HCT116 (cell line): ENCODE results near the gene ACACA. TPM values are rescaled to one million over a fixed set of nuclear protein-coding genes. Genes with fewer than 3 reads are reported as not detected.

Source experiments
- ATAC-seq: fragments of 200-7000 bp; cut with Tn5 transposase; 2 replicates; pipeline ENCODE4 v1.9.1; 2020; ENCODE audit warnings: mild to moderate bottlenecking, moderate library complexity
- BruUV-seq: library from RNA; stranded (reverse); fragments of 400-500 nt; replicated peaks from 2 replicates; lab custom pipeline; 2021; lab: Mats Ljungman, UMichigan
- CTCF ChIA-PET: fragments of 300-600 bp; sonication (Branson Sonifier 250); formaldehyde crosslinking; loops from one replicate; lab custom pipeline; 2021; ENCODE audit warnings: antibody characterized with exemption; lab: Charles Lee
- POLR2A ChIA-PET: fragments of 300-600, 350-600 bp; sonication (Branson Sonifier 250); formaldehyde crosslinking; loops from one replicate; lab custom pipeline; 2021; ENCODE audit warnings: antibody characterized with exemption; lab: Charles Lee
- RAD21 ChIA-PET, 2 experiments: fragments of 300-600 bp; sonication (Branson Sonifier 250); formaldehyde crosslinking; loops; one replicate each; lab custom pipeline; 2023; ENCODE audit warnings: low total read pairs in 2 of 2; ENCODE audit not compliant: uncharacterized antibody in 2 of 2, unreplicated experiment in 2 of 2, low non-redundant PET in 1 of 2; lab: Charles Lee
- DNase-seq: peaks from one replicate; pipeline ENCODE4 v3.0.0-alpha.2; 2010; ENCODE audit warnings: low read depth, low spot score
- H2AFZ ChIP-seq: fragments of 200-600 bp; shearing (Covaris generic), sonication (generic); 2 replicates; pipeline ENCODE4 v1.6.1; 2017; ENCODE audit warnings: low read depth, mixed run types, mixed read lengths, antibody characterized with exemption, low read length; ENCODE audit not compliant: poor library complexity, severe bottlenecking
- H3K27ac ChIP-seq: 2 replicates; pipeline ENCODE4 v1.5.1; 2012; ENCODE audit warnings: low read depth, low read length
- H3K27me3 ChIP-seq: fragments of 200-600 bp; sonication (generic); 2 replicates; pipeline ENCODE4 v1.6.1; 2016; ENCODE audit warnings: mixed run types, low read length, mixed read lengths; ENCODE audit not compliant: insufficient read depth
- H3K36me3 ChIP-seq, 2 experiments: fragments of 200-500 bp in 1 of 2; fragments of 200-600 bp in 1 of 2; sonication (Bioruptor generic) in 1 of 2; sonication (generic) in 1 of 2; 2 replicates each; pipeline versions ENCODE4 v1.5.1 to v1.6.1; 2014 to 2016; ENCODE audit warnings: low read length in 2 of 2, inconsistent platforms in 1 of 2, mixed read lengths in 1 of 2, mixed run types in 1 of 2; ENCODE audit not compliant: insufficient read depth in 2 of 2, control insufficient read depth in 1 of 2
- H3K4me1 ChIP-seq, 2 experiments: fragments of 200-600 bp in 1 of 2; sonication (generic) in 1 of 2; 2 replicates each; pipeline versions ENCODE4 v1.5.1 to v1.6.1; 2012 to 2017; ENCODE audit warnings: low read length in 2 of 2, inconsistent platforms in 1 of 2, mild to moderate bottlenecking in 1 of 2, mixed read lengths in 1 of 2, mixed run types in 1 of 2, moderate library complexity in 1 of 2; ENCODE audit not compliant: insufficient read depth in 2 of 2, control insufficient read depth in 1 of 2
- H3K4me2 ChIP-seq: fragments of 200-600 bp; sonication (generic); 2 replicates; pipeline ENCODE4 v1.6.1; 2017; ENCODE audit warnings: mixed run types, low read length, mixed read lengths
- H3K4me3 ChIP-seq, 2 experiments: fragments of 200-600 bp in 1 of 2; sonication (generic) in 1 of 2; replicated peaks in 1 of 2; 2 replicates each; pipeline ENCODE4 v1.5.1; 2011 to 2016; ENCODE audit warnings: low read length in 2 of 2, control low read depth in 1 of 2, low read depth in 1 of 2, mild to moderate bottlenecking in 1 of 2, mixed read lengths in 1 of 2, mixed run types in 1 of 2
- H3K79me2 ChIP-seq: fragments of 200-600 bp; sonication (generic); 2 replicates; pipeline ENCODE4 v1.6.1; 2017; ENCODE audit warnings: mild to moderate bottlenecking, mixed run types, low read length, moderate library complexity, mixed read lengths; ENCODE audit not compliant: insufficient read depth
- H3K9ac ChIP-seq: fragments of 200-600 bp; sonication (generic); 2 replicates; pipeline ENCODE4 v1.6.1; 2016; ENCODE audit warnings: low read length, mixed read lengths
- H3K9me2 ChIP-seq: fragments of 200-600 bp; sonication (generic), shearing (Covaris generic); 2 replicates; pipeline ENCODE4 v1.6.1; 2017; ENCODE audit warnings: mixed run types, mild to moderate bottlenecking, moderate library complexity; ENCODE audit not compliant: insufficient read depth
- H3K9me3 ChIP-seq, 2 experiments: fragments of 200-500 bp in 1 of 2; fragments of 200-600 bp in 1 of 2; sonication (Bioruptor generic) in 1 of 2; sonication (generic) in 1 of 2; 2 replicates each; pipeline ENCODE4 v1.6.1; 2014 to 2017; ENCODE audit warnings: low read length in 2 of 2, mixed read lengths in 2 of 2, inconsistent platforms in 1 of 2, low read depth in 1 of 2, mild to moderate bottlenecking in 1 of 2, mixed run types in 1 of 2, moderate library complexity in 1 of 2; ENCODE audit not compliant: control insufficient read depth in 1 of 2, insufficient read depth in 1 of 2
- H4K20me1 ChIP-seq: fragments of 200-600 bp; sonication (generic), shearing (Covaris generic); 2 replicates; pipeline ENCODE4 v1.6.1; 2017; ENCODE audit warnings: mixed run types, mild to moderate bottlenecking, moderate library complexity; ENCODE audit not compliant: insufficient read depth
- CBX3 ChIP-seq: IDR thresholded peaks from 2 replicates; pipeline ENCODE4 v1.6.1; 2012; ENCODE audit warnings: low read depth
- CEBPB ChIP-seq: IDR thresholded peaks from 2 replicates; pipeline ENCODE4 v1.6.1; 2012; ENCODE audit warnings: low read depth
- ELF1 ChIP-seq: IDR thresholded peaks from 2 replicates; pipeline ENCODE4 v1.6.1; 2012; ENCODE audit warnings: low read depth, borderline replicate concordance
- EZH2 ChIP-seq: fragments of 200-600 bp; sonication (generic); IDR thresholded peaks from 2 replicates; pipeline ENCODE4 v1.6.1; 2017; ENCODE audit warnings: antibody characterized with exemption, mixed run types
- EZH2phosphoT487 ChIP-seq: fragments of 200-600 bp; IDR thresholded peaks from 2 replicates; pipeline ENCODE4 v1.6.1; 2018; ENCODE audit warnings: antibody characterized with exemption, borderline replicate concordance
- JUND ChIP-seq: IDR thresholded peaks from 2 replicates; pipeline ENCODE4 v1.6.1; 2012
- POLR2A ChIP-seq: IDR thresholded peaks from 2 replicates; pipeline ENCODE4 v1.7.0; 2011; ENCODE audit warnings: borderline replicate concordance; ENCODE audit not compliant: insufficient read depth, insufficient read length; ENCODE audit errors: extremely low read depth
- POLR2AphosphoS5 ChIP-seq: IDR thresholded peaks from 2 replicates; pipeline ENCODE4 v1.6.1; 2011; ENCODE audit warnings: mild to moderate bottlenecking, low read depth, low read length, moderate library complexity
- RAD21 ChIP-seq: IDR thresholded peaks from 2 replicates; pipeline ENCODE4 v1.6.1; 2012; ENCODE audit warnings: low read depth, mild to moderate bottlenecking
- SIN3A ChIP-seq: IDR thresholded peaks from 2 replicates; pipeline ENCODE4 v1.6.1; 2012; ENCODE audit warnings: low read depth
- SP1 ChIP-seq: IDR thresholded peaks from 2 replicates; pipeline ENCODE4 v1.6.1; 2012; ENCODE audit warnings: low read depth
- SRF ChIP-seq: IDR thresholded peaks from 2 replicates; pipeline ENCODE4 v1.6.1; 2012; ENCODE audit warnings: low read depth
- TCF7L2 ChIP-seq: IDR thresholded peaks from 2 replicates; pipeline ENCODE4 v1.7.0; 2011; ENCODE audit warnings: borderline replicate concordance, inconsistent platforms; ENCODE audit not compliant: insufficient read depth, insufficient read length; ENCODE audit errors: extremely low read depth
- YY1 ChIP-seq: IDR thresholded peaks from 2 replicates; pipeline ENCODE4 v1.6.1; 2011; ENCODE audit warnings: low read length, low read depth, moderate library complexity, mild to moderate bottlenecking; ENCODE audit not compliant: insufficient replicate concordance; ENCODE audit errors: extremely low read depth
- intact Hi-C: fragments of 100-400 bp; cut with micrococcal nuclease; formaldehyde crosslinking; loops from 2 replicates; pipeline ENCODE4 v1.10.0; 2022
- total RNA-seq: library from RNA; stranded (reverse); gene quantifications from one replicate; pipeline ENCODE4 v1.2.1, GENCODE V29; 2021; ENCODE audit not compliant: unreplicated experiment
- TF ChIP-seq, protein P1 (sequence below), 3 experiments: fragments of 200-600 bp in 1 of 3; sonication (generic) in 1 of 3; IDR thresholded peaks in 2 of 3; conservative IDR thresholded peaks in 1 of 3; 2 replicates each; pipeline ENCODE4 v1.5.1; 2012 to 2017; ENCODE audit warnings: low read depth in 2 of 3, low read length in 2 of 3, antibody characterized with exemption in 1 of 3, borderline replicate concordance in 1 of 3, control low read depth in 1 of 3, mild to moderate bottlenecking in 1 of 3, mixed read lengths in 1 of 3, mixed run types in 1 of 3, moderate library complexity in 1 of 3; ENCODE audit not compliant: insufficient read depth in 1 of 3
- TF ChIP-seq, protein P2 (sequence below): IDR thresholded peaks from 2 replicates; pipeline ENCODE4 v1.6.1; 2012

The ACACA gene
- total RNA-seq, 1 experiment from 2014 or later, result 161 TPM

DNA sequence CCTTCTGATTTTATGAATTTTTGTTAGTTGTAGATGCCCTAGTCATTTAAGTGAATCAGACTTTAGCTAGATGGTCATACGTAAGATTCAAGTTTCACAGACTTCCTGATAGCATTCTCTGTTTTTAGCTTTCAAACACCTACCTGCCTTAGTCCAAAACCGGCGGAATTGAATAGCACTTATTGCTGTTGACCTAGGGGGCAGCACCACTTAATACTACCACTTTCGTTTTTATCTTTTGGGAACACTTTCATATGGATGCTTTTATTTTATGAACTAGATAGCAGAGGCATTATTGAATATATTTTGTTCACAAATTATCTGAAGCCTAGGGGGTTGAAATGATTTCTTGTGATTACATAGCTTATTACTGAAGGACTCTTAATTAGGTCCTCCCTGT is 31.5 kb upstream of the ACACA start:
- Histone ChIP-seq H3K9ac (no peak overlapping the region), H3K79me2 (peaks cover 4% of the 10 kb centered on the region; the same call in 1 of the 2 replicates), H3K27ac (no peak overlapping the region), H3K36me3 (peaks cover 10 to 36% of the 10 kb centered on the region in 2 experiments; a peak in 3 of 4 replicates), H4K20me1 (no peaks in the 10 kb centered on the region), H3K9me2 (no peaks in the 10 kb centered on the region), H2AFZ (no peak overlapping the region), H3K4me2 (no peak overlapping the region), H3K4me3 (no peak overlapping the region), H3K9me3 (no peaks in the 10 kb centered on the region), H3K4me1 (no peaks in the 10 kb centered on the region), H3K27me3 (no peaks in the 10 kb centered on the region)
- intact Hi-C loops, result no loop called here
- ChIA-PET RAD21 (no interaction called here), POLR2A (interaction anchor here (1.2 kb wide), 1 partner anchor 31 kb away, joined by 3 read pairs; the partner anchor contains the start of genes ACACA and TADA2A), CTCF (interaction anchor here (0.8 to 1.8 kb wide), 5 partner anchors 8 to 65 kb away, joined by 3 to 7 read pairs (median 3); no protein-coding TSS in a partner anchor)
- DNase-seq, result no peak
- BruUV-seq, result TSS peak; percentile 23
- 0 out of 2 replicates have a peak, but pooled peaks have one; percentile 52 for ATAC-seq
- TF ChIP-seq RAD21, result peak; percentile 26; the same call in 1 of the 2 replicates
- no peak for TF ChIP-seq EZH2phosphoT487
- TF ChIP-seq, protein P1, sequence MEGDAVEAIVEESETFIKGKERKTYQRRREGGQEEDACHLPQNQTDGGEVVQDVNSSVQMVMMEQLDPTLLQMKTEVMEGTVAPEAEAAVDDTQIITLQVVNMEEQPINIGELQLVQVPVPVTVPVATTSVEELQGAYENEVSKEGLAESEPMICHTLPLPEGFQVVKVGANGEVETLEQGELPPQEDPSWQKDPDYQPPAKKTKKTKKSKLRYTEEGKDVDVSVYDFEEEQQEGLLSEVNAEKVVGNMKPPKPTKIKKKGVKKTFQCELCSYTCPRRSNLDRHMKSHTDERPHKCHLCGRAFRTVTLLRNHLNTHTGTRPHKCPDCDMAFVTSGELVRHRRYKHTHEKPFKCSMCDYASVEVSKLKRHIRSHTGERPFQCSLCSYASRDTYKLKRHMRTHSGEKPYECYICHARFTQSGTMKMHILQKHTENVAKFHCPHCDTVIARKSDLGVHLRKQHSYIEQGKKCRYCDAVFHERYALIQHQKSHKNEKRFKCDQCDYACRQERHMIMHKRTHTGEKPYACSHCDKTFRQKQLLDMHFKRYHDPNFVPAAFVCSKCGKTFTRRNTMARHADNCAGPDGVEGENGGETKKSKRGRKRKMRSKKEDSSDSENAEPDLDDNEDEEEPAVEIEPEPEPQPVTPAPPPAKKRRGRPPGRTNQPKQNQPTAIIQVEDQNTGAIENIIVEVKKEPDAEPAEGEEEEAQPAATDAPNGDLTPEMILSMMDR (IDR thresholded peaks at IDR 0.05 in 2 of 3, conservative IDR thresholded peaks at IDR 0.05 in 1 of 3; ENCODE audit: borderline replicate concordance in 1 of 3, insufficient read depth in 1 of 3, low read depth in 2 of 3, low read length in 2 of 3), result peak; percentile 15 to 49 (median 24); a peak in 4 of 6 replicates

DNA sequence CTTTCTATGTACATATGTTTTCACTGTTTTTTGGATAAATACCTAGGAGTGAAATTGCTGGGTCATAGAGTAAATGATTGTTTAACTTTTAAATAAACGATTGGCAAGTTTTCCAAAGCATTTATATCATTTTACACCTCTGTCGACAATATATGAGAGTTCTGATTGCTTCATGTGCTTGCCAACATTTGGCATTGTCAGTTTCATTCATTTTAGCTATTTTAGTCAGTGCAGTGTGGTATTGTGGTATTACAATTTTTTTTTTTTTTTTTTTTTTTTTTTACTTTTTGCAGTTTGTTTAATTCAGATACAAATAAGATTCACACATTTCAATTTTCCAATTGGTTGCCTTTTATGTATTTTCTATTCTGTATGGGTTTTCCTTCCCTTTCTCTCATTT is 26.0 kb upstream of the ACACA start:
- Histone ChIP-seq H3K9ac (no peak overlapping the region), H2AFZ (no peak overlapping the region), H3K27ac (no peak overlapping the region), H3K4me3 (no peak overlapping the region), H3K9me3 (no peaks in the 10 kb centered on the region), H4K20me1 (no peaks in the 10 kb centered on the region), H3K27me3 (no peaks in the 10 kb centered on the region), H3K4me2 (no peak overlapping the region), H3K4me1 (no peaks in the 10 kb centered on the region), H3K9me2 (no peaks in the 10 kb centered on the region), H3K36me3 (peaks cover 4 to 13% of the 10 kb centered on the region in 2 experiments; a peak in 3 of 4 replicates), H3K79me2 (peaks cover 23% of the 10 kb centered on the region)
- intact Hi-C loops, result no loop called here
- TF ChIP-seq CBX3, result no peak
- no peak for TF ChIP-seq POLR2A
- TF ChIP-seq, protein P2, sequence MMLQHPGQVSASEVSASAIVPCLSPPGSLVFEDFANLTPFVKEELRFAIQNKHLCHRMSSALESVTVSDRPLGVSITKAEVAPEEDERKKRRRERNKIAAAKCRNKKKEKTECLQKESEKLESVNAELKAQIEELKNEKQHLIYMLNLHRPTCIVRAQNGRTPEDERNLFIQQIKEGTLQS, result no peak
- TF ChIP-seq SIN3A, result no peak
- no peak for TF ChIP-seq TCF7L2
- TF ChIP-seq EZH2phosphoT487, result no peak
- no peak for TF ChIP-seq SP1
- TF ChIP-seq, protein P1 (IDR thresholded peaks at IDR 0.05 in 2 of 3, conservative IDR thresholded peaks at IDR 0.05 in 1 of 3; ENCODE audit: borderline replicate concordance in 1 of 3, insufficient read depth in 1 of 3, low read depth in 2 of 3, low read length in 2 of 3), result no peak
- no peak for TF ChIP-seq ELF1
- no peak for TF ChIP-seq JUND
- TF ChIP-seq YY1, result no peak
- TF ChIP-seq CEBPB, result no peak
- TF ChIP-seq POLR2AphosphoS5, result no peak
- TF ChIP-seq EZH2, result no peak
- TF ChIP-seq SRF, result no peak
- ChIA-PET CTCF (no interaction called here), POLR2A (no interaction called here), RAD21 (no interaction called here)
- ATAC-seq, result no peak
- no peak for DNase-seq
- BruUV-seq, result no TSS peak
